NB4 (cell line): ENCODE data around the gene TNFSF15.

Experiments
- DNase-seq: peaks from one replicate; pipeline ENCODE4 v3.0.0; 2010; ENCODE audit warnings: low read depth
- H3K4me3 ChIP-seq: one replicate; pipeline ENCODE4 v1.5.1; 2011; ENCODE audit warnings: mild to moderate bottlenecking, low read depth, low read length, moderate library complexity
- CTCF ChIP-seq: IDR thresholded peaks from one replicate; pipeline ENCODE4 v1.5.1; 2012; ENCODE audit warnings: low read depth, low read length
- MAX ChIP-seq: IDR thresholded peaks from 2 replicates; pipeline ENCODE4 v1.6.1; 2011; ENCODE audit warnings: low read depth, low read length
- MYC ChIP-seq: IDR thresholded peaks from 2 replicates; pipeline ENCODE4 v1.6.1; 2011; ENCODE audit warnings: low read depth, low read length
- POLR2A ChIP-seq: IDR thresholded peaks from 2 replicates; pipeline ENCODE4 v1.6.1; 2011; ENCODE audit warnings: mild to moderate bottlenecking; ENCODE audit not compliant: insufficient read length; ENCODE audit errors: extremely low read depth

The TNFSF15 gene

GRCh38 chr9:114791312-114791711 lies 14.5 kb downstream of the TNFSF15 start:
- TF ChIP-seq CTCF (no peak), MAX (no peak), POLR2A (no peak), MYC (no peak)
- H3K4me3 ChIP-seq = no peak overlapping the region

GRCh38 chr9:114790521-114790920 lies 15.3 kb downstream of the TNFSF15 start:
- DNase-seq = no peak
- no peak overlapping the region for H3K4me3 ChIP-seq
- TF ChIP-seq MYC (no peak), MAX (no peak)

More at GRCh38 chr9:114791312-114791711, 14.5 kb downstream of the TNFSF15 start:
- no peak for DNase-seq

- no peak for TF ChIP-seq CTCF
- no peak for TF ChIP-seq MYC
- TF ChIP-seq MAX = no peak
- TF ChIP-seq POLR2A = no peak
Observed at GRCh38 chr9:114789006-114789405, 16.8 kb downstream of the TNFSF15 start.

GRCh38 chr9:114787781-114788498 lies 17.9 kb downstream of the TNFSF15 start:
- H3K4me3 ChIP-seq = no peak overlapping the region
- TF ChIP-seq MYC (no peak), CTCF (no peak), POLR2A (no peak), MAX (no peak)
- DNase-seq = no peak

More at GRCh38 chr9:114789006-114789405, 16.8 kb downstream of the TNFSF15 start:
- no peak overlapping the region for H3K4me3 ChIP-seq
- DNase-seq = no peak

GRCh38 chr9:114787214-114787613 lies 18.6 kb downstream of the TNFSF15 start:
- H3K4me3 ChIP-seq = no peak overlapping the region
- no peak for DNase-seq
- TF ChIP-seq MYC (no peak), POLR2A (no peak), CTCF (no peak), MAX (no peak)

- DNase-seq = no peak
- no peak overlapping the region for H3K4me3 ChIP-seq
- TF ChIP-seq MAX (no peak), POLR2A (no peak), CTCF (no peak), MYC (no peak)
Observed at GRCh38 chr9:114785866-114786650, 19.8 kb downstream of the TNFSF15 start.
